HepG2 (cell line): Measurements from ENCODE around the gene ALKBH5. TPM values are rescaled to one million over a fixed set of nuclear protein-coding genes. Genes with fewer than 3 reads are reported as not detected.

Source experiments
- ATF7-NPFF ChIP-seq: sonication (generic); formaldehyde crosslinking; IDR thresholded peaks from 2 replicates; pipeline ENCODE4 v1.8.1; 2023; ENCODE audit warnings: mild to moderate bottlenecking, low read depth, missing genetic modification reagents, moderate library complexity
- BRD4 ChIP-seq: sonication (generic); formaldehyde crosslinking; IDR thresholded peaks from 2 replicates; pipeline ENCODE4 v1.4.0; 2020; ENCODE audit warnings: missing genetic modification reagents
- MED1 ChIP-seq: sonication (generic); formaldehyde crosslinking; IDR thresholded peaks from 2 replicates; pipeline ENCODE4 v1.4.0; 2020; ENCODE audit warnings: missing genetic modification reagents
- SOX5 ChIP-seq: IDR thresholded peaks from 2 replicates; pipeline ENCODE4 v1.6.1; 2016; ENCODE audit warnings: borderline replicate concordance
- SP4 ChIP-seq: sonication (generic); formaldehyde crosslinking; IDR thresholded peaks from 2 replicates; pipeline ENCODE4 v1.8.1; 2023; ENCODE audit warnings: mild to moderate bottlenecking, missing genetic modification reagents
- TBX3 ChIP-seq: fragments of 450-650 bp; IDR thresholded peaks from 2 replicates; pipeline ENCODE4 v1.6.1; 2017; ENCODE audit warnings: antibody characterized with exemption, mild to moderate bottlenecking, inconsistent platforms, borderline replicate concordance
- TRIM24 ChIP-seq: sonication (generic); formaldehyde crosslinking; IDR thresholded peaks from 2 replicates; pipeline ENCODE4 v1.8.0; 2022; ENCODE audit warnings: mild to moderate bottlenecking, missing genetic modification reagents
- ZNF136 ChIP-seq: sonication (generic); formaldehyde crosslinking; IDR thresholded peaks from 2 replicates; pipeline ENCODE4 v1.8.1; 2022; ENCODE audit warnings: low read depth, mild to moderate bottlenecking, moderate library complexity, missing genetic modification reagents
- ZNF282 ChIP-seq: fragments of 450-650 bp; IDR thresholded peaks from 2 replicates; pipeline ENCODE4 v1.6.1; 2018; ENCODE audit not compliant: partially characterized antibody
- ZNF569 ChIP-seq: sonication (generic); formaldehyde crosslinking; IDR thresholded peaks from 2 replicates; pipeline ENCODE4 v1.5.0; 2020; ENCODE audit warnings: mild to moderate bottlenecking, missing genetic modification reagents, moderate library complexity, borderline replicate concordance
- ZNF598 ChIP-seq: sonication (generic); formaldehyde crosslinking; IDR thresholded peaks from 2 replicates; pipeline ENCODE4 v1.5.1; 2020; ENCODE audit warnings: mild to moderate bottlenecking, missing genetic modification reagents, borderline replicate concordance
- ZNF670 ChIP-seq: sonication (generic); formaldehyde crosslinking; IDR thresholded peaks from 2 replicates; pipeline ENCODE4 v1.8.0; 2022; ENCODE audit warnings: mild to moderate bottlenecking, missing genetic modification reagents, borderline replicate concordance
- polyA plus RNA-seq, 8 experiments: library from polyadenylated mRNA; depleted of rRNA in 3 of 8; stranded (reverse) in 7 of 8; unstranded in 1 of 8; fragments of >200 nt; fragmentation: Illumina TruSeq in 4 of 8; extraction: Trizol in 4 of 8; gene quantifications; 2 replicates each; pipeline versions ENCODE4 v1.2.1 to v1.2.3, GENCODE V29; 2011 to 2016; ENCODE audit warnings: low read depth in 4 of 8, missing spikeins in 1 of 8, mixed read lengths in 1 of 8; ENCODE audit not compliant: insufficient read depth in 1 of 8
- total RNA-seq, 5 experiments: library from RNA; depleted of rRNA; stranded (reverse); fragments of >200 nt; fragmentation: Illumina TruSeq; extraction: Trizol; gene quantifications; 2 replicates each; pipeline ENCODE4 v1.2.3, GENCODE V29; 2016; ENCODE audit warnings: low read depth in 1 of 5
- TF ChIP-seq, protein P1 (sequence below): sonication (generic); formaldehyde crosslinking; IDR thresholded peaks from 2 replicates; pipeline ENCODE4 v1.4.0; 2020; ENCODE audit warnings: mild to moderate bottlenecking, missing genetic modification reagents
- TF ChIP-seq, protein P2 (sequence below), 2 experiments: sonication (generic) in 1 of 2; formaldehyde crosslinking in 1 of 2; IDR thresholded peaks; 2 replicates each; pipeline versions ENCODE4 v1.4.0 to v1.6.1; 2016 to 2020; ENCODE audit warnings: borderline replicate concordance in 1 of 2, low read depth in 1 of 2, mild to moderate bottlenecking in 1 of 2, missing genetic modification reagents in 1 of 2
- TF ChIP-seq, protein P3 (sequence below): sonication (generic); formaldehyde crosslinking; IDR thresholded peaks from 2 replicates; pipeline ENCODE4 v1.4.0; 2020; ENCODE audit warnings: missing genetic modification reagents
- TF ChIP-seq, protein P4 (sequence below): IDR thresholded peaks from 2 replicates; pipeline ENCODE4 v1.6.1; 2012; ENCODE audit warnings: low read depth, low read length, improper control_type of control experiment
- TF ChIP-seq, protein P5 (sequence below): sonication (generic); formaldehyde crosslinking; IDR thresholded peaks from 2 replicates; pipeline ENCODE4 v1.5.1; 2020; ENCODE audit warnings: missing genetic modification reagents, mild to moderate bottlenecking, borderline replicate concordance

The ALKBH5 gene
- total and polyA plus RNA-seq, 2 of the 13 experiments (the other 11 are each of a cell fraction or from before 2014, with no cell fraction given), result 68.9 to 76.9 TPM

DNA sequence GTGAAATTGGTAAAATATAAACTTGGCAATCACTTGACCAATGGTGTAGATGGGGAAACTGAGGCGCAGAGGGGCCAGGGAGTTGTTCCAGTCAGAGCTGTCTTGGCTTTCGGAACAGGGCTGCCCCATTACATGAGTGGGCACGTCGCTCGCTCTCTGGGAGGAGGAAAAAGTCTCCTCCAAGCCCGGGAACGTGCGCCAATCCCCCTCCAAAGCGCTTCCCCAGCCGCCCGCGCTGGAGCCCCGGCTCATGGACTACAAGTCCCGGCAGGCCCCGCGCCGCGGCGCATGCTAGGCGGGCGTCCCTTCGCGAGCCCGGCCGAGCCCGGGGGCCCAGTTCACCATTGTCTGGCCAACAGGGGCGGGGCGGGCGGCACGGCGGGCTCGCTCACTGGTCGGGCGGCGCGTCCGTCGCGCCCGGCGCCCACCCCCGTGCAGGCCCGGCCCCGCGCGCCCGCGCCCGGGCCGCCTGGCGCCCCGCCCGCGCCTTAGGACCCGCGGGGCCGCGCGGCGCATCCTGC, 41.6 kb downstream of the ALKBH5 start, which contains the start of gene LLGL1 (continued):
- TF ChIP-seq ATF7-NPFF (CRISPR knock-in tag), result no peak
- TF ChIP-seq MED1, result no peak
- no peak for TF ChIP-seq TRIM24 (CRISPR knock-in tag)
- no peak for TF ChIP-seq ZNF670
- TF ChIP-seq ZNF569 (CRISPR knock-in tag), result no peak
- TF ChIP-seq, protein P1, sequence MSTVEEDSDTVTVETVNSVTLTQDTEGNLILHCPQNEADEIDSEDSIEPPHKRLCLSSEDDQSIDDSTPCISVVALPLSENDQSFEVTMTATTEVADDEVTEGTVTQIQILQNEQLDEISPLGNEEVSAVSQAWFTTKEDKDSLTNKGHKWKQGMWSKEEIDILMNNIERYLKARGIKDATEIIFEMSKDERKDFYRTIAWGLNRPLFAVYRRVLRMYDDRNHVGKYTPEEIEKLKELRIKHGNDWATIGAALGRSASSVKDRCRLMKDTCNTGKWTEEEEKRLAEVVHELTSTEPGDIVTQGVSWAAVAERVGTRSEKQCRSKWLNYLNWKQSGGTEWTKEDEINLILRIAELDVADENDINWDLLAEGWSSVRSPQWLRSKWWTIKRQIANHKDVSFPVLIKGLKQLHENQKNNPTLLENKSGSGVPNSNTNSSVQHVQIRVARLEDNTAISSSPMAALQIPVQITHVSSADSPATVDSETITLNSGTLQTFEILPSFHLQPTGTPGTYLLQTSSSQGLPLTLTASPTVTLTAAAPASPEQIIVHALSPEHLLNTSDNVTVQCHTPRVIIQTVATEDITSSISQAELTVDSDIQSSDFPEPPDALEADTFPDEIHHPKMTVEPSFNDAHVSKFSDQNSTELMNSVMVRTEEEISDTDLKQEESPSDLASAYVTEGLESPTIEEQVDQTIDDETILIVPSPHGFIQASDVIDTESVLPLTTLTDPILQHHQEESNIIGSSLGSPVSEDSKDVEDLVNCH (CRISPR knock-in tag), result no peak
- TF ChIP-seq, protein P2, sequence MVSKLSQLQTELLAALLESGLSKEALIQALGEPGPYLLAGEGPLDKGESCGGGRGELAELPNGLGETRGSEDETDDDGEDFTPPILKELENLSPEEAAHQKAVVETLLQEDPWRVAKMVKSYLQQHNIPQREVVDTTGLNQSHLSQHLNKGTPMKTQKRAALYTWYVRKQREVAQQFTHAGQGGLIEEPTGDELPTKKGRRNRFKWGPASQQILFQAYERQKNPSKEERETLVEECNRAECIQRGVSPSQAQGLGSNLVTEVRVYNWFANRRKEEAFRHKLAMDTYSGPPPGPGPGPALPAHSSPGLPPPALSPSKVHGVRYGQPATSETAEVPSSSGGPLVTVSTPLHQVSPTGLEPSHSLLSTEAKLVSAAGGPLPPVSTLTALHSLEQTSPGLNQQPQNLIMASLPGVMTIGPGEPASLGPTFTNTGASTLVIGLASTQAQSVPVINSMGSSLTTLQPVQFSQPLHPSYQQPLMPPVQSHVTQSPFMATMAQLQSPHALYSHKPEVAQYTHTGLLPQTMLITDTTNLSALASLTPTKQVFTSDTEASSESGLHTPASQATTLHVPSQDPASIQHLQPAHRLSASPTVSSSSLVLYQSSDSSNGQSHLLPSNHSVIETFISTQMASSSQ (IDR thresholded peaks at IDR 0.05; ENCODE audit: low read depth), result no peak
- TF ChIP-seq, protein P2 (CRISPR knock-in tag; IDR thresholded peaks at IDR 0.05; ENCODE audit: borderline replicate concordance), result no peak
- TF ChIP-seq, protein P3, sequence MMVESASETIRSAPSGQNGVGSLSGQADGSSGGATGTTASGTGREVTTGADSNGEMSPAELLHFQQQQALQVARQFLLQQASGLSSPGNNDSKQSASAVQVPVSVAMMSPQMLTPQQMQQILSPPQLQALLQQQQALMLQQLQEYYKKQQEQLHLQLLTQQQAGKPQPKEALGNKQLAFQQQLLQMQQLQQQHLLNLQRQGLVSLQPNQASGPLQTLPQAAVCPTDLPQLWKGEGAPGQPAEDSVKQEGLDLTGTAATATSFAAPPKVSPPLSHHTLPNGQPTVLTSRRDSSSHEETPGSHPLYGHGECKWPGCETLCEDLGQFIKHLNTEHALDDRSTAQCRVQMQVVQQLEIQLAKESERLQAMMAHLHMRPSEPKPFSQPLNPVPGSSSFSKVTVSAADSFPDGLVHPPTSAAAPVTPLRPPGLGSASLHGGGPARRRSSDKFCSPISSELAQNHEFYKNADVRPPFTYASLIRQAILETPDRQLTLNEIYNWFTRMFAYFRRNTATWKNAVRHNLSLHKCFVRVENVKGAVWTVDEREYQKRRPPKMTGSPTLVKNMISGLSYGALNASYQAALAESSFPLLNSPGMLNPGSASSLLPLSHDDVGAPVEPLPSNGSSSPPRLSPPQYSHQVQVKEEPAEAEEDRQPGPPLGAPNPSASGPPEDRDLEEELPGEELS (CRISPR knock-in tag), result no peak
- TF ChIP-seq ZNF136 (CRISPR knock-in tag), result no peak
- peak; percentile 80 for TF ChIP-seq SP4 (CRISPR knock-in tag)
- TF ChIP-seq, protein P4, sequence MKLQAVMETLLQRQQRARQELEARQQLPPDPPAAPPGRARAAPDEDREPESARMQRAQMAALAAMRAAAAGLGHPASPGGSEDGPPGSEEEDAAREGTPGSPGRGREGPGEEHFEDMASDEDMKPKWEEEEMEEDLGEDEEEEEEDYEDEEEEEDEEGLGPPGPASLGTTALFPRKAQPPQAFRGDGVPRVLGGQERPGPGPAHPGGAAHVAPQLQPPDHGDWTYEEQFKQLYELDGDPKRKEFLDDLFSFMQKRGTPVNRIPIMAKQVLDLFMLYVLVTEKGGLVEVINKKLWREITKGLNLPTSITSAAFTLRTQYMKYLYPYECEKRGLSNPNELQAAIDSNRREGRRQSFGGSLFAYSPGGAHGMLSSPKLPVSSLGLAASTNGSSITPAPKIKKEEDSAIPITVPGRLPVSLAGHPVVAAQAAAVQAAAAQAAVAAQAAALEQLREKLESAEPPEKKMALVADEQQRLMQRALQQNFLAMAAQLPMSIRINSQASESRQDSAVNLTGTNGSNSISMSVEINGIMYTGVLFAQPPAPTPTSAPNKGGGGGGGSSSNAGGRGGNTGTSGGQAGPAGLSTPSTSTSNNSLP, result no peak
- TF ChIP-seq, protein P5, sequence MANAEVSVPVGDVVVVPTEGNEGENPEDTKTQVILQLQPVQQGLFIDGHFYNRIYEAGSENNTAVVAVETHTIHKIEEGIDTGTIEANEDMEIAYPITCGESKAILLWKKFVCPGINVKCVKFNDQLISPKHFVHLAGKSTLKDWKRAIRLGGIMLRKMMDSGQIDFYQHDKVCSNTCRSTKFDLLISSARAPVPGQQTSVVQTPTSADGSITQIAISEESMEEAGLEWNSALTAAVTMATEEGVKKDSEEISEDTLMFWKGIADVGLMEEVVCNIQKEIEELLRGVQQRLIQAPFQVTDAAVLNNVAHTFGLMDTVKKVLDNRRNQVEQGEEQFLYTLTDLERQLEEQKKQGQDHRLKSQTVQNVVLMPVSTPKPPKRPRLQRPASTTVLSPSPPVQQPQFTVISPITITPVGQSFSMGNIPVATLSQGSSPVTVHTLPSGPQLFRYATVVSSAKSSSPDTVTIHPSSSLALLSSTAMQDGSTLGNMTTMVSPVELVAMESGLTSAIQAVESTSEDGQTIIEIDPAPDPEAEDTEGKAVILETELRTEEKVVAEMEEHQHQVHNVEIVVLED (CRISPR knock-in tag), result peak; percentile 64; the same call in 1 of the 2 replicates
- no peak for TF ChIP-seq ZNF598 (CRISPR knock-in tag)
- peak; percentile 54; the same call in 1 of the 2 replicates for TF ChIP-seq SOX5 (CRISPR knock-in tag)
- no peak for TF ChIP-seq TBX3
- no peak for TF ChIP-seq ZNF282
- TF ChIP-seq BRD4 (CRISPR knock-in tag), result no peak
